GM15510 (cell line): ENCODE results near the gene TXN2.

Experiments
- POLR2A ChIP-seq: IDR thresholded peaks from 3 replicates; pipeline ENCODE4 v1.6.1; 2011; ENCODE audit warnings: borderline replicate concordance; ENCODE audit not compliant: insufficient read length; ENCODE audit errors: extremely low read depth

TXN2 gene

DNA sequence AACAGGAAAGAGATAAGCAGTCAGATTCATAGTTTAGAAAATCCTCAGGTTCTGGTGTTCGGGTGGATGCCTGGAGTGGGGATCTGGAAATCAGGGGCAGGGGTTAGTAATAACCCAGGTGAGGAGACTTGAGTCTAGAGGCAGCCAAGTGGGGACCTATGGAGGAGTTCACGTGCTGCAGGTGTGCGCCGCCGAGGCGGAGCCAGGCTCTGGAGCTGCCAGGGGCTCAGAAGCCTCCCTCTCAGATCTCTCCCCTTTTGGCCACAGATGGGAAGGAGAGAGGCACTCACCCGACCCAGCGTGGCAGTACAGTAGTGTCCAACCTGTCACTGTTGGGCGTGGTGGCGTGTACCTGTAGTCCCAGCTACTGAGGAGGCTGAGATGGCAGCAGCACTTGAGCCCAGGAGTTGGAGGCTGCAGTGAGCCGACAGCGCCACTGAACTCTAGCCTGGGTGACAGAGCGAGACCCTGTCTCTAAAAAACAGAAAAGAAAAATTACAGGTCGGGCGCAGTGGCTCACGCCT is 27.5 kb downstream of the TXN2 start:
- TF ChIP-seq POLR2A: no peak

DNA sequence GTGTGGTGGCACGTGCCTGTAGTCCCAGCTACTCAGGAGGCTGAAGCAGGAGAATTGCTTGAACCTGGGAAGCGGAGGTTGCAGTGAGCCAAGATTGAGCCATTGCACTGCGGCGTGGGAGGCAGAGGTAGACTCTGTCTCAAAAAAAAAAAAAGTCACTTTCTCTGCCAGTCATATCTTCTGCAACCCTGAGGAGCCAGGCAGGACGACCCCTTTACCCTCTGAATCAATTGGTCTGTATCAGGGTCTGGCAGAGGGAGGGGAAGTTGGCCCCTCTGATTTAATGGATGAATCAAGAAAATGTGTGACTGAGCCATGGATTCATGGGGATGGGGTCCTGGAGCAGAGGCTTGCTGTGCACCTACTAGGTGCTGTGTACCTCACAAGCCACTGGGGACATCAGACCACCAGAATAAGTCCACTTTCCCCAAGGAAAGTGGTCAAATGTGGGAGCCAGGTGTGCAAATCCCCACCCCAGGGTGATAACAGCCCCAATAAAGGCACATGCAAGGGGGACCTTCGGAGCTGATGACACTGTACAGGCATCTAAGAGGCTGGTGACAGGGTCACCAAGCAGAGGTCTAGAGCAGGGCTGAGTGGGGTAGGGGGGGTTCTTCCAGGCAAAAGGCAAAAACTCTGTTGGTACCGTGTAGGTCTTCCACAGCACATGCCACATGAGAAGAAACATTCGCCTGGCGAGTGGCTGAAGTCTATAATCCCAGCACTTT is 29.0 kb downstream of the TXN2 start:
- no peak for TF ChIP-seq POLR2A

DNA sequence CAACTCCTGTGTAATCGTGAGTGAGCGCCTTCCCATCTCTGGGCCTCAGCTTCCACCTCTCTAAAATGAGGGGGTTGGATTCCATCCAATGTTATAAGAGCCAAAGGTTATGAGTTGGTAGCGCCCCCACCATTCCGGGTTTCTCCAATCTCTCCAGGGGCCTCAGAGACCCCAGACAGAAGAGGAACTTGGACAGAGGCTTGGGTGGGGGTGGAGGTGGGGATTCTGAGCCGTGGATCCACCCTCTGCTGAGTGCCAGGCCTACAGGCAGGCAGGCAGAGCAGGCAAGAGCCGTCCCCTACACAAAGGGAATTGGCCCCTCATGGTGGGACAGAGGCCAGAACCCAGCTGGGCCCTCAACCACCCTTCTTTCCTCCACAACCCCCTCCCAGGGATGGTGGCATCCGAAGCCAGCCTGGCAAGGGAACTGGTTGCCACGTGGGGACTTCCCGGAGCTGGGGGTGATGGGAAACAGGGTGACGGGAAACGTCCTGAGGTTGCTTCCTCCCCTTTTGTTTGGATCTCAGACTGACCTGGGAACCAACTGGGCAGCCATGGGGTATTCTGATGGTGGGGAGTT is 31.8 kb downstream of the TXN2 start:
- TF ChIP-seq POLR2A: no peak

DNA sequence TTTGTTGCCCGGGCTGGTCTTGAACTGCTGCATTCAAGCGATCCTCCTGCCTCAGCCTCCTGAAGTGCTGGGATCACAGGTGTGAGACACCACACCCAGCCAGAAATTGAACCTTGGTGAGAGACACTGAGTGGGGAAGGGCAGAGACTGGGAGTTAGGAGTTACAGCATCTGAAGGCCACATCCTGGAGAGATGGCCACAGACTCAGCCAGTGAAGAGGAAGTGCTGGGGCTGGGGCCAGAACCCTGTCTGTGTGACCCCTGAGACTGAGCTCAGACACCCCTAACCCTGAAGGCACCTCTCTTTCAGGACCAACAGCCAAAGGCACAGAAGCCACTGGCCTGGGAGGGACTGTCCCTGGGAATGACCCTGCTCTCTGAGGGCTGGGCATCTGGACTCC is 33.8 kb downstream of the TXN2 start:
- TF ChIP-seq POLR2A: no peak

DNA sequence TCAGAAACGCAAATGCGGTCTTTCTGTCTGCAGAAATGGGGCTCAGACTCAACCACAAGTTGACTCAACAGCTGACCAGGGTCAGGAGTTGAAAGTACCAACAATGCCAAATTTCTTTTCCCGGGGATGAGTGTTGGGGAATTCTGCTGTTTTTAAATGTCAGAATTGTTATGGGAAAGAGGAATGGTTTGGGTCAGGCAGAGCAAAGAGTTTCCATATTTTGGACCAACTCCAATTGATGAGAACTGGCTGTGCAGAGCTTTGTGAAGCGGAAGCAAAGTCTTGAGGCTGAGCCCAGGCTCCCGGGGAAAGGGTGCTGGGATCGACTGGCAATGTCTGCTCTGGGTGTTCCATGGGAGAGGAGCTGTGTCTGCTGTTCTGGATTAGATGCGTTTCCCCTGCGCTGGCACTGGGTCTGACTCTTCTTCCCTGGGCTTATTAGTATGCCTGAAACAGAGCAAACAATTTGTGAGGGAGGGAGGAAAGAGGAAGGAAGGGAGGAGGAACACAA is 36.2 kb downstream of the TXN2 start:
- no peak for TF ChIP-seq POLR2A

DNA sequence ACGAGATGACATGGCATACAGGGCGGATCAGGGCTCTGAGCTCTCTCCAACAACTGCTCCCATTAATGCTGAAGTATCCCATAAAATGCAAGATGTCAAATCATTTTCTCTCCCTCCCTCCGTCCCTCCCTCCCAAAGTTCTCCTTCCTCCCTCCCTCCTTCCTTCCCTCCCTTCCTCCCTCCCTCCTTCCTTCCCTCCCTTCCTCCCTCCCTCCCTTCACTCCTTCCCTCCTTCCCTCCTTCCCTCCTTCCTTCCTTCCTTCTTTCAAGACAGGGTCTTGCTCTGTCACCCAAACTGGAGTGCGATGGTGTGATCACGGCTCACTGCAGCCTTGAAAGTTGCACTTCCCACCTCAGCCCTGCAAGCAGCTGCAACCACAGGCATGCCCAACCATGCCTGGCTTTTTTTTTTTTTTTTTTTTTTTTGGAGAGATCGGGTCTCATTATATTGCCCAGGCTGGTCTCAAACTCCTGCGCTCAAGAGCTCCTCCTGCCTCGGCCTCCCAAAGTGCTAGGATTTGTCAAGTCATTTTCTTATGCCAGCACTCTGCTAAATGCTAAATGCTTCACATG is 38.2 kb downstream of the TXN2 start:
- TF ChIP-seq POLR2A: no peak

DNA sequence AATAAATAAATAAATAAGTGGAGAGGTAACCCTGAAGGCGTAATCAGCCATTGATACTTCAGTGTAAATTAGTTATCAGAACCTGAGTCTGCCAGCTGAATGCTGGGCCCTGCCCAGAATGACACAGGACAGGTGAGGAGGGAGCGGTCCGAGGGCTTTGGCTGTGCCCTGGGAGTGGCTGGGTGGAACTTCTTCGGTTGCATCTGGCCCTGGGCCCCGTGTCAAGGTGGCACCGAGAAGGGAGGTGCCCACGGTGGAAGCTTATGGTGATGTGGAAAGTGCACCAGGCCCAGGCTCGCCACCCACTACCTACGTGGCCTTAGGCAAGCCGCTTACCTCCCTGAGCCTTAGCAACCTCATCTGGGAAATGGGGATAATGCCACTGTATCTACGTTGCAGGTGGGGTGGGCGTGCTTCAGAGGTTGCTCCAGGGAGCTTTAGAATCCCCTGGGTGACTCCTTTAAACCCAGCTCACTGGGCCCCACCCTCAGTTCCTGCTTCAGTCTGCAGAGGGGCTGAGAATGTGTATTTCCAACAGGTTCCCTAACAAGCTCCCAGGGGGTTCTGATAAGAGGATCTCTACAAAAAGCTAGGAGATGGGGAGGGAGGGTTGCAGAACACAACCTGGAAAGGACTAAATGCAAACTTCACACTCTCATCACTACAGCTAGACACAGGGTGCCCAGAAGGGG is 38.8 kb downstream of the TXN2 start:
- TF ChIP-seq POLR2A: no peak

DNA sequence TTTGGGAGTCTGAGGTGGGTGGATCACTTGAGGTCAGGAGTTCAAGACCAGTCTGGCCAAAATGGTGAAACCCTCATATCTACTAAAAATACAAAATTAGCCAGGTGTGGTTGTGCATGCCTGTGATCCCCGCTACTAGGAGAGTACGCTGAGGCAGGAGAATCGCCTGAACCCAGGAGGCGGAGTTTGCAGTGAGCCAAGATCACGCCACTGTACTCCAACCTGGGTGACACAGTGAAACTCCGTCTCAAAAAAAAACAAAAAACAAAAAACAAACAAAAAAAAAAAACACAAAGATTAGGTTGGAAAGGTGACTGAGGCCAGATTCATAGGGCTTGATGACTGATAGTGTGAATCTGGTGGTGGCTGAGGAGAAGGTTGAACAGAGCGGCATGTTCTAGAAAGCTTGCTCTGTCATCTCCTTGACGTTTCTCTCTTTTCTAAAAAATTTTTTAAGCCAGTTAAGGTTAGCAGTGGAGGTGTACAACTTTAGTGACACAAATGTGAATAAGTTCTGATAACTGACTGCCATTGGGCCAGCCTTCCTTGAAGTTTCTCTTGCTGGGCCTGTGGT is 40.9 kb downstream of the TXN2 start:
- no peak for TF ChIP-seq POLR2A

DNA sequence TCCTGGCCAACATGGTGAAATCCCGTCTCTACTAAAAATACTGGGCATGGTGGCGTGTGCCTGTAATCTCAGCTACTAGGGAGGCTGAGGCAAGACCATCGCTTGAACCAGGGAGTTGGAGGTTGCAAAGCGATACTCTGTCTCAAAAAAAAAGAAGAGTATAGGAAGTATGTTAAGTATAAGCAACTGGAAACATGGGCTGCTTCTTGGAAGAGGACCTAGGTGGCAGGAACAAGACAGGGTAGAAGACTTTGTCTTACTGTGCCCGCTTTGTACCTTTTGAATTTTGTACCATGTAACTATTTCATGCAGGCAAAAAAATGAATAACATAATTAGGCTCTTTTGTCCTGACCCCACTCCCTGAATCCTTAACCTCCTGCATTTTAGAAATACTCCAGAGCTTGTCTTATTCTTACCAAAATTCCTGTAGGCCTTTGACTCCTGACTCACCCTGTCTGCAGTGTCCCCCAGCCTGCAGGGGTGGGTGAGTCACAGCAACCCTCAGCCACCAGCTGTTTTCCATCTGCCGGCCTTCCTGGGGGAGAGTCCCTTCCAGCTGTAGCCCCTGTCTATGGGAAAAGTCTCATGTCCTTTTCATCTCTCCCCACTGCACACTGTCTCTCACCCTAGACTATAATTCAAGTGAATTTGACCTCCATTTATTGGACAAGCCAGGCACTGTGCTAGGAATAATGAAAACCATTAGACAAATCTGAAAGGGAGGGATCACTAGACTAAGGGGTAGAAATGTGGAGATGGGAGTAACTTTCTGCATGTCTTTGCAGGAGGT is 41.8 kb downstream of the TXN2 start:
- TF ChIP-seq POLR2A: no peak

DNA sequence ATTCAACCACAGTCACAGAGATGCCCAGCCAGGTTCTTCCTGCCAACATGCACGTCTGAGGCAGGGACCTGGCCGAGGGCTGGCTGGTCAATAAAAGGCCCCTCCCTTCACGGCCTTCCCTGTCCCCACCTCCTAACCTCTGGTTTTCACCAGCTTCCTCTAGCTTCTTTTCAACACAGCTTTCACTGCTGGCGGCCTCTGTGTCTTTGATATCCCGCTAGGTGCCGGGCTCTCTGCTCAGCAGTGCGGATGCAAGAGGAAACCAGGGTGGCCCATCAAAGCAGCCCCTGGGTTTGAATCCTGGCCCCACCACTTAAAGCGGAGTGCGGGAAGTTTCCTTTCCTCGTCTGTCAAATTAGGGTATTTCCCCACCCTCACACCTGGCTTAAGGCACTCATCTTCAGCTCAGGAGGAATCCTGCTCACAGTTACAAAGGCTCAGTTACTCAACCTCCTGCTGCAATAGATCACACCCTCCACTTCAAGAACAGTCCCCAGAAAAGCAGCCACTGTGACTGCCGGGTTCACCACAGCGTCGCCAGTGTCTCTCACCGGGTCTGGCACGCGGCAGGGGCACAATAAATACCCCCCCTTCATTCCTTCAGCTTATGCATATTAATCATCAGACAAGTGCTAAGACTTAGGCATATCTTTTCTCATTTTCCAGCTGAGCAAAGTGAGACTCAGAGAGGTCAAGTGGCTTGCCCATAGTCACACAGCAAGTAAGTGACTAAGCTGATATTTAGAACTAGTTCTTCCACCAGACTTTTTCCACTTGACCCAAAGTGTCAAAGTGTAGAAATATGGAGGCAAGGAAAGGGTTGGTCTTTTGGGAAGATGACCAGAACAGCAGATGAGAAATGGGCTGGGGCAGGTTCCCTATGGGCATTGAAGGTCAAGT is 45.7 kb downstream of the TXN2 start:
- no peak for TF ChIP-seq POLR2A

DNA sequence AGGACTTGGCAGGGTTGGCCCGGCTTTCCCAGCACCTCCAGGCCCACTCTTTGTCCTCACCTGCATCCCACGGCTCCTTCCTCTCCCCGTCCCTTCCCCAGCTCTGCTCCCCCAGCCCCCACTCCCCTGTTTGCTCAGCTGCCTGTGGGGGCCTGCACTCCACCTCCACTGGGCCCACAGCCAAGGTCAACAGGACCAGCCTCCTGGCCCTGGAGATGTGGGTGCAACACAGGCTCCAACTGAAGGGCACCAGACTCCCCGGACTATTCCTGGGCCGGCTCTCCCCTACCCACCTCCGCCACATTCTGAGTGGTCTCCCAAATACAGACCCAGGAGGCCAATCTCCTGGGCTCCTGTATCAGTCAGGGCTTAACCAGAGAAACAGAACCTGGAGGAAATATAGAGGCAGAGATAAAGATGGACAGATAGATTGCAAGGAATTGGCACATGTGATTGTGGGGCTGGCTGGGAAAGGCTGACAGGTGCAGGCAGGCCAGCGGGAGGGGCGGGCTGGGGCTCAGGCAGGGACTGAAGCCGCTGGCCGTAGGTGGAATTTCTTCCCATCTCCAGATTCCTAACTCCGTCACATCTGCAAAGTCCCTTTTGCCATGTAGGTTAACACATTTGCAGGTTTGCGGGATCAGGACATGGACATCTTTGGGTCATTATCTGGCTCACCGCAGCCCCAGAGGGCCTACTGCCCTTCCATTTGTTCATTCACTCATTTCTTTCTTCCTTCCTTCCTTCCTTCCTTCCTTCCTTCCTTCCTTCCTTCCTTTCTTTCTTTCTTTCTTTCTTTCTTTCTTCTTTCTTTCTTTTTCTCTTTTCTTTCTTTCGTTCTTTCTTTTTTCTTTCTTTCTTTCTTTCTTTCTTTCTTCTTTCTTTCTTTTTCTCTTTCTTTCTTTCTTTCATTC is 47.9 kb downstream of the TXN2 start:
- no peak for TF ChIP-seq POLR2A

DNA sequence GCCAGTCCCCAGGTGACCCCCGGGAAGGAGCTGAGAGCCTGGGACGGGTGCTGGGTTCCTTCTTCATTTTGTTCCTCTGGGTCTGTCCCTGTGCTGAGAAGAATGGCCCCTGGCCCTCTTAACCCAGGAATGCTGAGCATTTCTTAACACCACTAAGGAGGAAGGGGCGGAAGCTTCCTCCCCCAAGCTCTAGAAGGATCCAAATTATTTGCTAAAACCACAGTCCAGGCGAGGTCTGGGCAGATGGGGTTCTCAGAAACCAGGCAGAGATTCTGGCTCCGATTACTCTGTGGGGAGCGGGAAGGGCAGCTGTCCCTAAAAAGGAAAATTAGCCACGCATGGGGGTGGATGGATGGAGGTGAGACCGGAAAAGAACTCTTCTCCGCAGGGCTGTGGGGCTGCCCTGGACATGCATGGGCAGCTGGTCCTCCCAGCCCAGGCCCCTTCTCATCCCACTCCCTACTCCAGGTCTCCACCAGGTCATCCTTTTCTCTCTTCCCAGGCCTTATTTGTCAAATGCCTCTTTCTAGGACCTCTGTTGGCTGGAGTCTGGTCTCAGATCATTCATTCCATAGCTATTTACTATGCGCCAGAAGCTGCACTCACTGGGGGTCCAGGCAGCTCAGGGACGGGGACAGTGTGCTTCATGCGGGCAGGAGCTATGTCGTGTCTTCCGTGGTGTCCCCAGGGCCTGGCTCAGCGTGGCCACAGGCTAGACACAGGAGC is 48.7 kb downstream of the TXN2 start:
- TF ChIP-seq POLR2A: no peak

DNA sequence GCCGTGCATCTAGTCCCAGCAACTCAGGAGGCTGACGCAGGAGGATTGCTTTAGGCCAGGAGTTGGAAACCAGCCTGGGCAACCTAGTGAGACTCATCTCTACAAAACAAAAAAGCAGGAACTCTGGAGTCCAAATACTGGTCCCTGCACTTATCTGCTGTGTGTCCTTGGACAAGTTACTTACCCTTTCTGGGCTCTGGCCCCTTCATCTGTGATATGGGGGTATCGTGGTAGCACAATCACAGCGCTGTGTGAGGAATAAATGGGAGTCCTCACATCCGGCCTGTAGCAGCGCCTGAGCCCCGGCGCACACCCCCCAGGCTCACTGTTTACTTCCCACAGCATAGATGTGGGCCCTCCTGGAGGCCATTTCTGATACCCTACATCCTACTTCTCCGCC is 49.5 kb downstream of the TXN2 start:
- TF ChIP-seq POLR2A: no peak
